GM12878 (cell line): ENCODE results near the gene SCUBE2. TPM values are rescaled to one million over a fixed set of nuclear protein-coding genes. Genes with fewer than 3 reads are reported as not detected.

Source experiments
- ATF7 ChIP-seq: fragments of 450-650 bp; IDR thresholded peaks from 2 replicates; pipeline ENCODE4 v1.6.1; 2016; ENCODE audit warnings: low read depth, mild to moderate bottlenecking
- BHLHE40 ChIP-seq, 2 experiments: fragments of 450-650 bp in 1 of 2; IDR thresholded peaks; 2 replicates each; pipeline ENCODE4 v1.6.1; 2011 to 2017; ENCODE audit warnings: low read depth in 2 of 2, borderline replicate concordance in 1 of 2, improper control_type of control experiment in 1 of 2, low read length in 1 of 2, mild to moderate bottlenecking in 1 of 2
- CBX3 ChIP-seq: fragments of 200-600 bp; sonication (generic); IDR thresholded peaks from 2 replicates; pipeline ENCODE4 v1.6.1; 2016; ENCODE audit warnings: low read depth, borderline replicate concordance
- CBX5 ChIP-seq: sonication (generic); IDR thresholded peaks from 2 replicates; pipeline ENCODE4 v1.6.1; 2016; ENCODE audit warnings: low read depth, moderate library complexity, mild to moderate bottlenecking, inconsistent platforms
- CHD4 ChIP-seq: fragments of 200-600 bp; sonication (generic); IDR thresholded peaks from 2 replicates; pipeline ENCODE4 v1.6.1; 2016; ENCODE audit warnings: mild to moderate bottlenecking
- EED ChIP-seq: sonication (generic); IDR thresholded peaks from 2 replicates; pipeline ENCODE4 v1.6.1; 2016; ENCODE audit warnings: antibody characterized with exemption, low read depth
- GABPA ChIP-seq: IDR thresholded peaks from 2 replicates; pipeline ENCODE4 v1.6.1; 2014; ENCODE audit warnings: antibody characterized with exemption, low read depth, mild to moderate bottlenecking, inconsistent platforms
- GATAD2B ChIP-seq: fragments of 450-650 bp; conservative IDR thresholded peaks from 2 replicates; pipeline ENCODE4 v1.6.1; 2017; ENCODE audit warnings: low read depth, mild to moderate bottlenecking, moderate library complexity
- HDAC6 ChIP-seq: fragments of 200-600 bp; sonication (generic); IDR thresholded peaks from one replicate; pipeline ENCODE4 v1.8.0; 2017; ENCODE audit warnings: antibody characterized with exemption; ENCODE audit not compliant: unreplicated experiment
- NBN ChIP-seq: fragments of 450-650 bp; IDR thresholded peaks from 2 replicates; pipeline ENCODE4 v1.6.1; 2016
- RCOR1 ChIP-seq: conservative IDR thresholded peaks from 2 replicates; pipeline ENCODE4 v1.6.1; 2012; ENCODE audit warnings: low read depth, low read length, improper control_type of control experiment
- SMAD5 ChIP-seq: IDR thresholded peaks from 2 replicates; pipeline ENCODE4 v1.6.1; 2016; ENCODE audit warnings: antibody characterized with exemption, low read depth
- SP1 ChIP-seq: IDR thresholded peaks from one replicate; pipeline ENCODE4 v1.6.1; 2011; ENCODE audit warnings: low read depth, low read length
- TCF12 ChIP-seq: IDR thresholded peaks from 2 replicates; pipeline ENCODE4 v1.6.1; 2011; ENCODE audit warnings: low read depth, mild to moderate bottlenecking, low read length
- ZBTB40 ChIP-seq: fragments of 450-650 bp; IDR thresholded peaks from 2 replicates; pipeline ENCODE4 v1.6.1; 2016; ENCODE audit warnings: mild to moderate bottlenecking, moderate library complexity, borderline replicate concordance
- polyA plus RNA-seq, 11 experiments: library from polyadenylated mRNA; depleted of rRNA in 4 of 11; unstranded in 6 of 11; stranded (reverse) in 5 of 11; fragments of >200 nt; fragmentation: Nextera tagmentation in 4 of 11; fragmentation: Illumina TruSeq in 1 of 11; extraction: Ambion mirVana in 4 of 11; extraction: Trizol in 1 of 11; gene quantifications; 1 replicate in 1 of 11; 2 replicates in 10 of 11; pipeline versions ENCODE4 v1.2.1 to v1.2.3, GENCODE V29; 2011 to 2016; ENCODE audit warnings: inconsistent platforms in 2 of 11, missing spikeins in 2 of 11, low read depth in 1 of 11
- total RNA-seq, 4 experiments: library from RNA; depleted of rRNA in 3 of 4; stranded (reverse); fragments of >200 nt in 3 of 4; fragmentation: Illumina TruSeq in 1 of 4; extraction: Trizol in 1 of 4; gene quantifications; 2 replicates each; pipeline versions ENCODE4 v1.2.1 to v1.2.3, GENCODE V29; 2013 to 2021
- TF ChIP-seq, protein P1 (sequence below): IDR thresholded peaks from 2 replicates; pipeline ENCODE4 v1.6.1; 2012; ENCODE audit warnings: low read depth, low read length, improper control_type of control experiment
- TF ChIP-seq, protein P2 (sequence below): IDR thresholded peaks from 2 replicates; pipeline ENCODE4 v1.6.1; 2012; ENCODE audit warnings: low read depth, low read length, improper control_type of control experiment
- TF ChIP-seq, protein P3 (sequence below): fragments of 450-650 bp; IDR thresholded peaks from 2 replicates; pipeline ENCODE4 v1.6.1; 2017; ENCODE audit warnings: mild to moderate bottlenecking
- TF ChIP-seq, protein P4 (sequence below): fragments of 450-650 bp; IDR thresholded peaks from 2 replicates; pipeline ENCODE4 v1.6.1; 2017; ENCODE audit warnings: borderline replicate concordance
- TF ChIP-seq, protein P5 (sequence below), 3 experiments: IDR thresholded peaks in 2 of 3; conservative IDR thresholded peaks in 1 of 3; 2 replicates each; pipeline ENCODE4 v1.5.1; 2011; ENCODE audit warnings: low read depth in 3 of 3, low read length in 3 of 3, mild to moderate bottlenecking in 3 of 3, control low read depth in 2 of 3, moderate library complexity in 2 of 3, inconsistent platforms in 1 of 3, mixed read lengths in 1 of 3; ENCODE audit not compliant: control insufficient read depth in 2 of 3, insufficient read depth in 1 of 3; ENCODE audit errors: extremely low read depth in 1 of 3

SCUBE2 gene
- total and polyA plus RNA-seq, 10 of the 15 experiments (the other 5 are each of a cell fraction or from before 2014, with no cell fraction given): 0.12 to 0.56 (median 0.31) TPM; not detected in 2

- no peak for TF ChIP-seq CBX3
- TF ChIP-seq, protein P1, sequence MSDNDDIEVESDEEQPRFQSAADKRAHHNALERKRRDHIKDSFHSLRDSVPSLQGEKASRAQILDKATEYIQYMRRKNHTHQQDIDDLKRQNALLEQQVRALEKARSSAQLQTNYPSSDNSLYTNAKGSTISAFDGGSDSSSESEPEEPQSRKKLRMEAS: no peak
- no peak for TF ChIP-seq CHD4
- peak; percentile 66; the same call in 1 of the 2 replicates for TF ChIP-seq GABPA
- TF ChIP-seq, protein P2, sequence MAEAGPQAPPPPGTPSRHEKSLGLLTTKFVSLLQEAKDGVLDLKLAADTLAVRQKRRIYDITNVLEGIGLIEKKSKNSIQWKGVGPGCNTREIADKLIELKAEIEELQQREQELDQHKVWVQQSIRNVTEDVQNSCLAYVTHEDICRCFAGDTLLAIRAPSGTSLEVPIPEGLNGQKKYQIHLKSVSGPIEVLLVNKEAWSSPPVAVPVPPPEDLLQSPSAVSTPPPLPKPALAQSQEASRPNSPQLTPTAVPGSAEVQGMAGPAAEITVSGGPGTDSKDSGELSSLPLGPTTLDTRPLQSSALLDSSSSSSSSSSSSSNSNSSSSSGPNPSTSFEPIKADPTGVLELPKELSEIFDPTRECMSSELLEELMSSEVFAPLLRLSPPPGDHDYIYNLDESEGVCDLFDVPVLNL: no peak
- peak; percentile 97 for TF ChIP-seq ATF7
- peak; percentile 91 to 92 for TF ChIP-seq BHLHE40 (IDR thresholded peaks at IDR 0.05; ENCODE audit: borderline replicate concordance in 1 of 2, low read depth in 2 of 2, low read length in 1 of 2)
- peak; percentile 81; the same call in 1 of the 2 replicates for TF ChIP-seq CBX5
- no peak for TF ChIP-seq RCOR1
- no peak for TF ChIP-seq ZBTB40
- TF ChIP-seq SMAD5: no peak
- peak; percentile 56 for TF ChIP-seq SP1
- TF ChIP-seq NBN: peak; percentile 97
- peak; percentile 80 for TF ChIP-seq GATAD2B
- TF ChIP-seq, protein P3, sequence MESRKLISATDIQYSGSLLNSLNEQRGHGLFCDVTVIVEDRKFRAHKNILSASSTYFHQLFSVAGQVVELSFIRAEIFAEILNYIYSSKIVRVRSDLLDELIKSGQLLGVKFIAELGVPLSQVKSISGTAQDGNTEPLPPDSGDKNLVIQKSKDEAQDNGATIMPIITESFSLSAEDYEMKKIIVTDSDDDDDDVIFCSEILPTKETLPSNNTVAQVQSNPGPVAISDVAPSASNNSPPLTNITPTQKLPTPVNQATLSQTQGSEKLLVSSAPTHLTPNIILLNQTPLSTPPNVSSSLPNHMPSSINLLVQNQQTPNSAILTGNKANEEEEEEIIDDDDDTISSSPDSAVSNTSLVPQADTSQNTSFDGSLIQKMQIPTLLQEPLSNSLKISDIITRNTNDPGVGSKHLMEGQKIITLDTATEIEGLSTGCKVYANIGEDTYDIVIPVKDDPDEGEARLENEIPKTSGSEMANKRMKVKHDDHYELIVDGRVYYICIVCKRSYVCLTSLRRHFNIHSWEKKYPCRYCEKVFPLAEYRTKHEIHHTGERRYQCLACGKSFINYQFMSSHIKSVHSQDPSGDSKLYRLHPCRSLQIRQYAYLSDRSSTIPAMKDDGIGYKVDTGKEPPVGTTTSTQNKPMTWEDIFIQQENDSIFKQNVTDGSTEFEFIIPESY: no peak
- TF ChIP-seq EED: peak; percentile 98
- TF ChIP-seq, protein P4, sequence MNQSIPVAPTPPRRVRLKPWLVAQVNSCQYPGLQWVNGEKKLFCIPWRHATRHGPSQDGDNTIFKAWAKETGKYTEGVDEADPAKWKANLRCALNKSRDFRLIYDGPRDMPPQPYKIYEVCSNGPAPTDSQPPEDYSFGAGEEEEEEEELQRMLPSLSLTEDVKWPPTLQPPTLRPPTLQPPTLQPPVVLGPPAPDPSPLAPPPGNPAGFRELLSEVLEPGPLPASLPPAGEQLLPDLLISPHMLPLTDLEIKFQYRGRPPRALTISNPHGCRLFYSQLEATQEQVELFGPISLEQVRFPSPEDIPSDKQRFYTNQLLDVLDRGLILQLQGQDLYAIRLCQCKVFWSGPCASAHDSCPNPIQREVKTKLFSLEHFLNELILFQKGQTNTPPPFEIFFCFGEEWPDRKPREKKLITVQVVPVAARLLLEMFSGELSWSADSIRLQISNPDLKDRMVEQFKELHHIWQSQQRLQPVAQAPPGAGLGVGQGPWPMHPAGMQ: no peak
- peak; percentile 60 for TF ChIP-seq TCF12
- no peak for TF ChIP-seq HDAC6
- TF ChIP-seq, protein P5, sequence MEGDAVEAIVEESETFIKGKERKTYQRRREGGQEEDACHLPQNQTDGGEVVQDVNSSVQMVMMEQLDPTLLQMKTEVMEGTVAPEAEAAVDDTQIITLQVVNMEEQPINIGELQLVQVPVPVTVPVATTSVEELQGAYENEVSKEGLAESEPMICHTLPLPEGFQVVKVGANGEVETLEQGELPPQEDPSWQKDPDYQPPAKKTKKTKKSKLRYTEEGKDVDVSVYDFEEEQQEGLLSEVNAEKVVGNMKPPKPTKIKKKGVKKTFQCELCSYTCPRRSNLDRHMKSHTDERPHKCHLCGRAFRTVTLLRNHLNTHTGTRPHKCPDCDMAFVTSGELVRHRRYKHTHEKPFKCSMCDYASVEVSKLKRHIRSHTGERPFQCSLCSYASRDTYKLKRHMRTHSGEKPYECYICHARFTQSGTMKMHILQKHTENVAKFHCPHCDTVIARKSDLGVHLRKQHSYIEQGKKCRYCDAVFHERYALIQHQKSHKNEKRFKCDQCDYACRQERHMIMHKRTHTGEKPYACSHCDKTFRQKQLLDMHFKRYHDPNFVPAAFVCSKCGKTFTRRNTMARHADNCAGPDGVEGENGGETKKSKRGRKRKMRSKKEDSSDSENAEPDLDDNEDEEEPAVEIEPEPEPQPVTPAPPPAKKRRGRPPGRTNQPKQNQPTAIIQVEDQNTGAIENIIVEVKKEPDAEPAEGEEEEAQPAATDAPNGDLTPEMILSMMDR (IDR thresholded peaks at IDR 0.05 in 2 of 3, conservative IDR thresholded peaks at IDR 0.05 in 1 of 3; ENCODE audit: control insufficient read depth in 2 of 3, extremely low read depth in 1 of 3, insufficient read depth in 1 of 3, low read depth in 3 of 3, low read length in 3 of 3): peak; percentile 41 to 47 (median 46); a peak in 4 of 6 replicates
These were observed 30.7 kb downstream of the SCUBE2 start (continued) for GRCh38 chr11:9060700-9061111.
